ENCODE data around the gene MCM8.
A peak's percentile ranks its signal among the peaks of the same experiment; 100 is the strongest.

Gene MCM8

DNA sequence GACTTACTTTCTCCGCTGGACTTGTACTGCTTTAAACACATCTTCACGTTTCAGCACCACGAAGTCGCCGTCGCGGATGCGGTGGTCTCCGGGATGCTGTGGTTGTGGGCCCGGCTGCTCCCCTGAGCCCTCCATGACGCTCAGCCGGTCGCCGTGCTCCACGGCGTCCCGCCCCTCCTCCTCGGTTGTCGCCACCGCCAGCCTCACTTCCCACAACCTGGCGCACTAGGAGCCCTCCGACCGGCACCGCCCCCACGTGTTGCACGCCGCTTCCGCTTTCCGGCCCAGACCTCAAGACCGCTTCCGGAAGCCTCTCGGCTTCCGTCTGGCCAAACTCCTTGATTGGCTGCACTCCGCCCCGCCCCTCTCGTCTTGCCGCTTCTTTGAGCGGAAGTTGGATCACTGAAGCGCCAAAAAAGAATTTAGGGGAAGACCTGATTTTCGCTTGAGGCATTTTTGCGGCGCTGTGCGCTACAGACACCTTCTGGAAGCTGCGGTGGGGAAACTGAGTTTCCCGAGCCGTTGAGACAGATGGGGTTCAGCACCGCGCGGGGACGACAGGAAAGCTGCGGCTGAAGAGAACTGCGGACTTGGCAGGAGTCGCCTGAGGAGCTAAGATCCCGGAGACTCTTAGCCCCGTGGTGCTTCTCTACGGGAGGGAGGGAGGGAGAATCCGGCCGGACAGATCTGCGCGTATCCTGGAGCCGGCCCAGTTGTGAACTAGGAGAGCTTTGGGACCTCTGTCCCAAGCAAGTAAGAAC, at the start of gene MCM8, which contains the start of gene TRMT6:
TSS of gene MCM8 (plus strand) at position 382 of the 761 bp plus-strand sequence. CDS start 1,364 bp downstream, outside the sequence.
TSS of gene TRMT6 (minus strand) at position 263 of the 761 bp plus-strand sequence. CDS start at position 135, 128 bp downstream.
- peak; percentile 91 for DNase-seq (ENCODE audit: low spot score)

DNA sequence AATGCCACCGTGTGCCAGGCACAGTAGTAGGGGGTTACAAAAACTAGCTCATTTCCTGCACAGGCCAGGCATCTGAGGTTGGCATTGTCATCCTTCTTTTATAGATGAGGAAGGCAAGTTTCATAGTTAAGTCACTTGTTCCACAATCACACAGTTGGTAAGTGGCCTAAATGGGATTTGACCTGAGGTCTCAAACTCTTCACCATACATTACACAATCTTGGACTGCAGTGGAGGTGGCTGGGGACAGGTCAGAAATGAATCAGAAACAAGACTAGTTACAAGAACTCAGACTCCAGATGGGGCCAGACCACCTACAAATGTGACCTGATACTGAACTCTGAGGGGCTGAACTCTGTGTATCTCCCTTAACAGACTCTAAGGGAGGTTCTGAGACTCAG, 49.5 kb upstream of the MCM8 start:
- no peak for DNase-seq (ENCODE audit: low spot score)

DNA sequence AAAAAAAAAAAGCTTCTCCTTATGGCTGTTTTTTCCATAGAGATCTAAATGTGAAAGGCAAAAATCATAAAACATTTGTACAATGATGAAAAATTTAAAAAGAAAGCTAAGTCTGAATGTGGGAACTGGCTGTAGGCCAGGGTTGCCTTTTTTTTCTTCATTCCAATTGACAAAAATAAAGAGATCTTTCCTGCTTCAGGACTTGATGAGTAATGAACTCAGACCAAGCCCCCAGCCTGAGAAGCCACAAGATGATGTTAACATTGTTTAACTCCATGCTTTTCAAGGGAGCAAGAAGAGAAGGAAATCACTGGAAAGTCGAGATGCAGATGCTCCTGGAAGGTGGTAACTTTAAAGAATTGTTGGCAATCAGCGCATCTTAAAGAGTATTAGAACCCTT, 41.5 kb upstream of the MCM8 start:
- no peak for DNase-seq (ENCODE audit: low spot score)

DNA sequence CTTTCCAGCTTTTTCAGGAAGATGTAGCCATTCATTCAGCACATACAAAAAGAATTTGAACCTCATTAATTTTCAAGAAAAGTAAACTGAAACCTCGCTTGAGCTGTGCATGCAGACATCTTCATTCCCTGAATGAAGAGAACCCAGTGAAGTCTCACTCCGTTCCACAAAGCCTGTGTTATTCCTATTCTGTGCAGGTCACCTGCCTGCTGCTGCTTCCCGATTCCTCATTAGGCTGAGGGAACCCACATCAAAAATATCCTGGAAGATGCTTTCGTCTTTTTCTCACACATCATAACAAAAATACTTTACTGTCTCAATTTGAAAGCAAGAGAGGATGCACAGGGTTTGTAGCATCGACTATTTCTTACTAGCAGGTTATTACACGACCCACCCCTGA, 40.3 kb upstream of the MCM8 start:
- no peak for DNase-seq (ENCODE audit: low spot score)

DNA sequence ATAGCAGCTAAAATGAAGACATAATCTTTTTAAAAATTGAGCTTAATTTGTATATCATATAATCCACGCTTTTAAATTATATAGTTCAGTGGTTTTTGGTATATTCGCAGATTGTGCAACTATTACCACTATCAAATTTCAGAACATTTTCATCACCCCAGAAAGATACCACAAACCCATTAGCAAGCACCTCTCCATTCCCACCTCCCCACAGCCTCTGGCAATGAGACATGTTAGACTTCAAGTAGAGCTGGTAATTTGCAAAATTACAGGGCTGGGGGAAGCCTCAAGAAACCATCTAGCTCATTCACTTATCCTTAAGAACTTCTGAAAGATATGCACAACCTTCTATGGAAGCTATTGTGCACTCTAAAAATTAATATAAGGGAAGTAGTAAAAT, 37.3 kb upstream of the MCM8 start:
- DNase-seq (ENCODE audit: low spot score) = no peak

DNA sequence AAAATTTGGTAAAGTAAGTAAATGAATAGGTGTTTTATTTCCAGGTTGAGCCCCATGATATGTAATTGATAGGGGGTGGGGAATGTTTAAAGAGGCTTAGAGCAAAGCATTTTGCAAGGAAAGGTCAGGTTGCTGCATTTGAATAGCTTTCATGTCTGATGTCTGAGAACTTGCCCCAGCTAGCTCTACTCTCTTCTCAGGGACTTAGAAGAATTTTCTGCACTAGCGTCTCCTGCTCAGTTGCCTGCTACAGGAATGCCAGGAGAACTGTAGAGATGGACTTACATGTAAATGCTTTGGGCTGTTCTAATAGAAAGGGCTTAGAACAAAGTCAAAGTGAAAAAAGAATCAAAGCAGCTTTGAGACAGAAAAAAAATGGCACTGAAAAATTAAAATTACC, 35.6 kb upstream of the MCM8 start:
- no peak for DNase-seq (ENCODE audit: low spot score)

DNA sequence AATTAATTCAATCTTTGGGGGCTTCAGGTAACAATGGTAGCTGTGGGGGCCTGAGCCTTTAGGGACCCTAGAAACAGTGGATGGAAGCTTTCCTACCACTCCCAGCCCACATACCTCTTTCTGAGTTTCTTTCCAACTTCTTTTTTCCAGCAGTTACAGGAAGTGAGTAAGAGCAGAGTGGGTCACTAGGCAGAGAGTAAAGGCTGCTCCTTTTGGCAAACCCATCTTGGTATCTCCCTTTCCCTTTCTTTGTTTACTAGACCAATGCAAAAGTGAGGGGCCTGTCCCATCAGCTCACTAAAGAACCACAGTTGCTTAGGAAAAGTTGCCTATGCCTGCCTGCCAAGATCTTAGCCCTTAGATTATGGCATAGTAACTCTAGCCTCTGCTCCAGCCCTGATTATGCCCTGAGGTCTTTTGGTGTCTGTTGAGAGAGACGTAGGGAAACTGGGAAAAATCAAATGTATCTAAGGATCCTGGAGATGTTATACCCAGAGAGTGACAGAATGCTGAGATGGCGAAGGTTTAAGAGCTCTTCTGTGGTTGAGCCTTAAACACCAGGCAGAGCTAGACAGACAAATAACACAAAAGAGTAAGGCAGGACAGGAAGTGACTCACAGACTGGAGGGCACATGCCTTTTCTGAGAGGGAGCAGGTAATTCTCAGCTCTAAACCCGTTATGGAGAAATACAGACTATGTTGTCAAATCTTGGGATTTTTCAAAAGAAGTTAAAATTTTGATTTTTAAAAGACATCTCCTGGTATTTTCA, 31.4 kb upstream of the MCM8 start:
- DNase-seq (ENCODE audit: low spot score) = no peak

DNA sequence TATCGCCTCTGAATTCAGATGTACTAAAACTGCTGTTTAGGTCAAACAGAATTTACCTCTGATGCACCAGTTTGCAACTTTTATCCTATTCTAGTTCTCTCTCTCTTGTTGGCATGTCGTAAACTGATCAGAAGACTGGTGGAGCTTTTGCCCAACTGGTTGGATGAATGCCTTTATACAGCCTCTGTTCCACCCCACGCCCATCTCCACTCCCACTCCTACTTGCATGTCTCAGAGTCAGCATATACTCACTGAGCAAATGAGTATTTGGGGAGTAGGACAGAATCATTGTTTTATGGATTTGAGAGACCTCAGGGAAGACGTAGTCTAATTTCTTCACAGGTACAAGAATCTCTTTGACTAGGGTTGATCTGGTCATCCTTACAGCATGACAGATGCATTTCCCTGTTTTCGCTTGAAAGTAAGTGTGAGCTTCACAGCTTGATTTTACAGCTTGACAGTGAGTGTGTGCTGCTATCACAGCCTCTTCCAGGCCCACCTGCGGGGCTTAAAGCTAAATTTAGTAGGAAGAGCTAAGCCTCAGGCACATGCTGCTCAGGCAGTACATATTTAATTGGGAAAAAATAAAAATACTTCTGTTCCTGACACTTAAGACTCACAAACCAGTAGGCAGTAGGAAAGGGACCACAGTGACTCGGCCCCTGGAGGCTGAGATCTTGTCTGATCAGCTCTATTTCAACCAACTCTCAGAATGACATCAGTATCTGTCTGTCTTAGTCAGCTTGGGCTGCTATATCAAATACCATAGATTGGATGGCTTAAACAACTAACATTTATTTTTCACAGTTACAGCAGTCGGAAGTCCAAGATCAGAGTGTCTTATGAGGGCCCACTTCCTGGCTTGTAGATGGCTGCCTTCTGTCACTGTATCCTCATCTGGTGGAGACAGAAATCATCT, 30.6 kb upstream of the MCM8 start:
- DNase-seq (ENCODE audit: low spot score) = no peak

DNA sequence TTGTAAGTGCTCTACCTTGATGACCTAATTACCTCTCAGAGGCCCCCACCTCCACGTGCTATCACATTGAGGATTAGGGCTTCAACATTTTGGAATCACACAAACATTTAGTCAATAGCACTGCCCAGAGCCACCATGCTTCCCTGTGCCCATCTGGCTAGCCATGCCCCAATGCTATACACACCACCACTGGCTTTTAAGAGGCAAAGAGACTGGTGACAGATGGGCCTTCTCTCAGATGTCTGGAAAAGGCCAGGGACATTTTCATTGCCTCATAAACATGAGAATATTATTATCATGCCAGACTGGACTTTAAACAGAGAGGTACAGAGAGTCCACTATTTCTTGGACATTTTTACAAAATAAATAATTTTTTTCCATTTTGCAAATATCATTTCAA, 29.9 kb upstream of the MCM8 start:
- no peak for DNase-seq (ENCODE audit: low spot score)

DNA sequence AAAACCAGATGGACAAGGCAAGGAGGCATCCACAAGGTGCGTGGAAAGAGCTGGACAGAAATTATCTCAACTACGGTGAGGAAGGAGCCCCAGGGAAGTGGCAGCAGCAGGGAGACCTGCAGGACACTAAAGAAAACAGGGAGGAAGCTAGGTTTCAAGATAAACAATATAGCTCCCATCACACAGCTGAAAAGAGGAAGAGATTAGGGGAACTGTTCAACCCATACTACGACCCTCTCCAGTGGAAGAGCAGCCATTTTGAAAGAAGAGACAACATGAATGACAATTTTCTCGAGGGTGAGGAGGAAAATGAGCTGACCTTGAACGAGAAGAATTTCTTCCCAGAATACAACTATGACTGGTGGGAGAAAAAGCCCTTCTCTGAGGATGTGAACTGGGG, 27.0 kb upstream of the MCM8 start:
- DNase-seq (ENCODE audit: low spot score) = no peak

DNA sequence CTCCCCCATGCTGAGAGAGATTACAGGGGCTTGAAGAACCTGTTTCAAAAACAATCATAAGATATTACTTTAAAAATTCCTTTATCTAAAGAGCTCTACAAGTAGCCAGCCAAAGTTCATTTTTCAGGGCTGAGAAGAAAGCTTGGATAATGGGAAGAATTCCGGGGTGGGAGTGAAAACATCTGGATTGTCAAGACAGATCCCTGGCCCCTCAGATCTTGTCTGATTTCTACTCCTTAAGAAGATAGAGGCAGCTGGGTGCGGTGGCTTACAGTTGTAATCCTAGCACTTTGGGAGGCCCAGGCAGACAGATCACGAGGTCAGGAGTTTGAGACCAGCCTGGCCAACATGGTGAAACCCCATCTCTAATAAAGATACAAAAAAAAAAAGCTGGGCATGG, 24.9 kb upstream of the MCM8 start:
- no peak for DNase-seq (ENCODE audit: low spot score)

DNA sequence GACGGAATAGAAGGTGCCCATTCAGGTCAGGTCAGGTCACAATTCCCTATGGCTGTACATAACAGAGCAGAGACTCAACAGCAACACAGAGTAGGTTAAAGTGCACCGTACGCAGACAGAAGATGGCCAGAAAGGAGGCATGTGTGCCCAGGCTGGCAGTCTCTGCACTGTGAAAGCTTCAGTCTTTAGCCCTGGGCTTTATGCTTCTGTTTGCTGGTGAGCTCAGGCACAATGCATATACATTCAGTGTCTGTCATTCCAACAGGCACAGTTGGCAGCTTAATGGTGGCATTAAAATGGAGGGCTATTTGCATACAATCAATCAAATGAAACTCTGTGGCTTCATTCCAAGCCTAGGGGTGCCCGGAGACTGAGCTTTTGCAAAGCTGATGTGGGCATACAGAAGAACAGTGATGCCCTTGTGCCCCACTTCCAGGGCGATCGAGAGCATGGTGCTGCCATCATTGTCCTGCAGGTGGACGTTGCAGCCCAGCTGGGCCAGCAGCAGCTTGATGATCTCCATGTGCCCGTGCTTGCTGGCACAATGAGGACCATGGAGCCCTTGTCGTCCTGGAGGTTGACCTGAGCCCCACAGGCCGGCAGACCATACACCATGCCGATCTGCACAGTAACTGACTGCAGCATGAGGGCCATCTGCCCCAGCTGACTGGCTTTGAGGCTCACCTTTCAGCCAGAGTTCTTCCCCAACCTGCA, 22.5 kb upstream of the MCM8 start:
- no peak for DNase-seq (ENCODE audit: low spot score)

DNA sequence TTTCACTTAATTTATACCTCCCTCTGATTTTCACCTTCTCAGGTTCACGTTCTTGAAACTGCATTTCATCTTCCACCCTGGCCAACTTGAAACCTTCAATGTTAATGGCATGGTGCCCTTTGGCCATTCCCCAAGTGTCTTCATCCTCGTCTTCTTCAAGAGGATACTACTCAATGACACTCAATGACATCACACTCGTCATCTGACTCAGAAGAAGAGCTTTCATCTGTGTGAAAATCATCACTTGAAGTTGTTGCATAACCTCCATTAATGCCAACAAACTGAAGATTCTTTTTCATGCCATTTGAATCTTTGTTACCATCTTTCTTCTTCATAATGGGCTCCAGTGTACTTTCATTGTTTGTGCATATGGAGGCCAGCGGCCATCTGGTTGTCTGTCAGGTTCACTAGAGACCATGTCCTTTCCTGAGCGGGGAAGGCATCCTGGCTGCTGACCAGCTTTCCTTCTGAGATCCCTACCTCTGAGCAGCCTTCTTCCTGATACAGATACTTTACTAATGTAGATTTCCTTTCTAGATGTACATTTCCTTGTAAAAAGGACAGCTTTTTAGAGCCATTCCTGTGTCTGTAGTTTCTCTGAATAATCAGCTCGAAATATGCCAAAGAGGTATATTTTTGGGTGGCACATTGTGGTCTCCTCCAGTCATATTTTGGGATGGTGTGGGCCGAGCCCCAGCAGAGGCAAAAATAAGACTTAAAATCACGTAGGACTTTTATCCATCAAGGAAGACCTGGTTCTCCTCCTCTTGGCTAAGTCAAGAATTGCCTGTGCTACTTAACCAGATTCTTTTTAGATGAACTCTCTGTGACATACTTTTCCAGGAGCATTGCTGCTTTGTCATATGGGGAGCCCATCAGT, 21.4 kb upstream of the MCM8 start:
- DNase-seq (ENCODE audit: low spot score) = no peak

DNA sequence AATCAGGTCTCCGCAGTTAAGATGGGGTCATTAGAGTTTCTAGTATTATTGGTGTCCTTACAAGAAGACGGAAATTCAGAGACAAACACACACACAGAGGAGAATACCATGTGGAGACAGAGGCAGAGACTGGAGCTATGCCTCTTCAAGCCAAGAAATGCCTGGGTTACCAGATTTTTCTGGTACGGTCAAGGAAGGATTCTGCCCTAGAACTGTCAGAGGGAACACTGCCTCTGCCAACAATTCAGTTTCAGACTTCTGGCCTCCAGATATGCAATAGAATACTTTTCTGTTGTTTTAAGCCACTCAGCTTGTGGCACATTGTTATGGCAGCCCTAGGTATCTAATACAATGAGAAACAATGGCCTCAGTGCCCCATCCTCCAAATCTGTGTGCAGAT, 19.0 kb upstream of the MCM8 start:
- no peak for DNase-seq (ENCODE audit: low spot score)

DNA sequence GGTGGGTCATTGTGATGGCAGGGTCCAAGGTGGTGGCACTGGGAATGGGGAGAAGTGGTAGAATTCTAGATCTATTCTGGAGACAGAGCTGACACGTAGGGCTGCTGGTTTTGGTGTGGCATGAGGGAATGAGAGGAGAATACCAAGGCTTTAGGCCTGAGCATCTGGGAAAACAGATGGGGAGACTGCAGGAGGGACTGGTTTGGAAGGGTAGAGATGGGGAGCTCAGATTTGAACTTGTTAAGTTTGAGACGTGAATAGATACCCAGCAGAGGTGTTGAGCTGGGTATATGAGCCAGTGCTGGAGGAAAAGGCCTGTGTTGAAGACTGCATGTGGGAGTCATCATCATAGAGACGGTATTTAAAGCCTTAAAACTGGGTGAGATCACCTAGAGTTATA, 17.7 kb upstream of the MCM8 start:
- no peak for DNase-seq (ENCODE audit: low spot score)

DNA sequence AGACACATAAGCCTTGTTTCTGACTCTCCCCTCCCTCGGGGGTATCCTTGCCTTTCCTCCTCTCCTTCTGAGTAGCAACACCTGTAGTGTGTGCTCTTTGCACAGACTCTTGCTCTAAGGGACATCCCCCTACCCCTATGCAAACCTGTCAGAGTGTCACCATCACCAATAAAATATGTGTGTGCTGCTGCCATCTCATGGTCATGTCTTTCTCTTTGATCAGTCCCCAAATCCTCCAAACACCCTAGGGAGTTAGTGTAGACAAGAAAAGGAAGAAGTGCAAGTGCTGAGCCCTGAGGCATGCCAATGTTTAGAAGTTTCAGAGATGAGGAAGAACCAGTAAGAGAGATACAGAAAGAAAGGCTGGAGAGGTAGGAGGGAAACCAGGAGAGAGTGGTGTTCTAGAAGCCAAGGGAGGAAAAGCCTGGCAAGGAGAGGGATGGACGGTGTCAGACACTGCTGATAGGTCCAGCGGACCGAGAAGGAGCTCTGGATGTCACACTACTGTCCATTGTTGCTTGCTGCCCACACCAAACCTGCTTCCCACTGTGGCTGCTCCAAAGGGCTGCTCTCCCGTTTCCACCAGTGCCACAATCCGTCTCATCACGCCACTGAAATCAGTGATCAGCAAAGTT, 16.5 kb upstream of the MCM8 start:
- no peak for DNase-seq (ENCODE audit: low spot score)

DNA sequence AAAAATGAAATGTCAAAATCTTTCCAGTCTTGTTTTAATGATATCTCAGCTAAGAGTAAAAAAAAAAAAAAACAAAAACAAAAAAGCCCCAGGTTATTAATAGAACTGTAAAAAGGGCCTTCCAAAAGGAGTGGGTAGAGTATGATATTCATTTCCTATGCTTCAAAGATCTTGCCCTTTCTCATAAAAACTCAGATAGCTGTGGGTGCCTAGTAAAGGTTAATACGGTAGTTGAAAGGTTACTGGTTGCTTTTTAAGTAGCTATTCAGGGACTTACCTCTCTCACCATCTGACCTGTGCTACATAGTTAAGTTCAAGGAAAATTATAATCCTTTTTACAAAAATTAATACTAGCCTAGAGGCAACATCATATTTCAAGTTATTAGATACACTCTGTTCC, 15.1 kb upstream of the MCM8 start:
- no peak for DNase-seq (ENCODE audit: low spot score)

DNA sequence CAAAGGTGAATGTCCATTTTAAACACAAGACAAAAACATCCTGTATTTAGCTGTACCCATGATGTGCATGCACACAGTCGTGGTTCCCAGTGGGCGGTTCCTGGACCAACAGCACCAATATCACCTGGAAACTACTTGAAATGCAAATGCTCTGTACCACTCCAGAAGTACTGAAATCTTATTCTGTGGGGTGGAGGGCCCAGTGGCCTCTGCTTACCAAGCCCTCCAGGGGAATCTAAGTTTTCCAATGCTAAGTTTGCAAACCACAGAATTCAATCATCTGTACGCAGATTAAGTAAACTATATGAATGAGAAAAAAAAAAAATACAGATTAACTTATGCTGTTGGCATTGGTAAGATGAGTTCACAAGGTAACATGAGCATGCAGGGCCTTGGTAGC, 14.2 kb upstream of the MCM8 start:
- DNase-seq (ENCODE audit: low spot score) = no peak

DNA sequence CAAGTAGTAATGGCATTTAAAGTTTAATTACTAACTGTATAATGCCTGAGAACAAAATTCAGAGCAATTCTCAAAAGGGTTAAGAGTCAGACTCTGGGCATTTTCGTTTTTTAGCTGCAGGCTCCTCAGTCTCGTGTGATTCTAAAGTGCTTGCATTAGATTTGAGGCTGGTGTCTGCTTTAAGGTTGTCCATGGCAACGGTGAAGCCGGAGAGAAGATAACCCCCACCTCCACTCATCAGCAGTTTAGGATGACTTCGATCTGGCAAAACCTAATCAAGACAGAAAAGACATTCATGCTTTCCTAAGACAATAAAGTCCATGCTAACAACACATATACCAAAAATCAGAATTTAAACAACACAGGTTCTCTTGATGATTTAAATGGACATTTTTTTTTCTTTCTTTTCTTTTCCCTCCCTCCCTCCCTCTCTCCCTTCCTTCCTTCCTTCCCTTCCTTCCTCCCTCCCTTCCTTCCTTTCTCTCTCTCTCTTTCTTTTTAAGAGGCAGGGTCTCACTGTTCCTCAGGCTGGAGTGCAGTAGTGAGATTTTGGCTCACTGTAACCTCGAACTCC, 11.9 kb upstream of the MCM8 start:
- DNase-seq (ENCODE audit: low spot score) = no peak

DNA sequence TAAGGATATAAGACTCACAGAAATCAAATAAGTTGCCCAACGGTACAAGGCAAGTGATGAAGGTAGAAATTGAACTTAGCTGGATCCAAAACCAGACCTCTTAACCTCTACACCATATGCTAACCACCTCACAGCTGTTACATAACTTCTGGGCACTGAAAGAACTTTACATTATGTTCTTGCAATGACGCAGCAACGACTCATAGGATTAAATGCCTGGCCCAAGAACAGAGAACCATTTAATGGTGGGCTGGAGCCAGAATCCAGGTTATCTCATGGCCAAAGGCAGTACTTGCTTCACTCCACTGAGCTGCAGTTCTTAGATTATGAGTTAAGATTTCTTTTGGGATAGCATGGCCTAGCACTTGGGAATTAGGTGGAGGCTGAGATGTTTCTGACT, 4.5 kb upstream of the MCM8 start:
- no peak for DNase-seq (ENCODE audit: low spot score)
